ENCODE data around the gene ITGA3. TPM values are rescaled to one million over a fixed set of nuclear protein-coding genes. Genes with fewer than 3 reads are reported as not detected.
"Not testable (repeated sequence)": the region's sequence is repeated elsewhere in the genome, so short reads cannot be mapped to it uniquely, and the experiment has no call there.

ITGA3 gene
- total RNA-seq, 1 experiment from 2014 or later = 195 TPM

DNA sequence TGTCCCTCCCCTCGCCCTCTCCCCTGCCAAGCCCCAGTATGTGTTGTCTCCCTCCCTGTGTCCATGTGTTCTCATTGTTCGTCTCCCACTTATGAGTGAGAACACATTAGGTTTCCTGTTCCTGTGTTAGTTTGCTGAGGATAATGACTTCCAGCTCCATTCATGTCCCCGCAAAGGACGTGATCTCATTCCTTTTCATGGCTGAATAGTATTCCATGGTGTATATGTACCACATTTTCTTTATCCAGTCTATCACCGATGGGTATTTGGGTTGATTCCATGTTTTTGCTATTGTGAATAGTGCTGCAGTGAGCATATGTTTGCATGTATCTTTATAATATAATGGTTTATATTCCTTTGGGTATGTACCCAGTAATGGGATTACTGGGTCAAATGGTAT is 15.4 kb upstream of the ITGA3 start:
- H3K9me3 ChIP-seq (replicated peaks); DNase-seq (ENCODE audit: low read depth in 1 of 2, low spot score in 2 of 2); H3K27me3 ChIP-seq (replicated peaks); H3K27ac ChIP-seq; H3K36me3 ChIP-seq; H3K4me3 ChIP-seq: not testable (repeated sequence)
- peaks cover 45% of the 10 kb centered on the region for H3K4me1 ChIP-seq (replicated peaks)

DNA sequence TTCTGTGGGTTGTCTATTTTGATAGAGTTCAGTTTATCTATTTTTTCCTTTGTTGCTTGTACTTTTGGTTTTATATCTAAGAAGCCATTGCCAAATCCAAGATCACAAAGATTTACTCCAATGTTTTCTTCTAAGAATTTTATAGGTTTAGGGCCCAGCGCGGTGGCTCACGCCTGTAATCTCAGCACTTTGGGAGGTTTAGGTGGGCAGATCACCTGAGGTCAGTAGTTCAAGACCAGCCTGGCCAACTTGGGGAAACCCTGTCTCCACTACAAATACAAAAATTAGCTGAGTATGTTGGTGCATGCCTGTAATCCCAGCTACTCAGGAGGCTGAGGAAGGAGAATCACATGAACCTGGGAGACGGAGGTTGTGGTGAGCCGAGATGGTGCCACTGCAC is 13.7 kb upstream of the ITGA3 start:
- peaks cover 39% of the 10 kb centered on the region for H3K4me1 ChIP-seq (replicated peaks)
- H3K27me3 ChIP-seq (replicated peaks) = no peaks in the 10 kb centered on the region
- DNase-seq (ENCODE audit: low read depth in 1 of 2, low spot score in 2 of 2) = no peak
- H3K4me3 ChIP-seq = no peak overlapping the region
- no peaks in the 10 kb centered on the region for H3K9me3 ChIP-seq (replicated peaks)
- H3K36me3 ChIP-seq = no peaks in the 10 kb centered on the region
- H3K27ac ChIP-seq = no peak overlapping the region

GRCh38 chr17:50043290-50044148 is 12.4 kb upstream of the ITGA3 start:
- DNase-seq (ENCODE audit: low read depth in 1 of 2, low spot score in 2 of 2) = peak in 1 of 2 experiments; percentile 66
- no peaks in the 10 kb centered on the region for H3K27me3 ChIP-seq (replicated peaks)

GRCh38 chr17:50044483-50044882 is 11.4 kb upstream of the ITGA3 start:
- Histone ChIP-seq H3K27me3 (replicated peaks) (no peaks in the 10 kb centered on the region), H3K27ac (no peak overlapping the region), H3K36me3 (no peaks in the 10 kb centered on the region), H3K4me1 (replicated peaks) (peaks cover 48% of the 10 kb centered on the region), H3K9me3 (replicated peaks) (no peaks in the 10 kb centered on the region), H3K4me3 (no peak overlapping the region)
- no peak for DNase-seq (ENCODE audit: low read depth in 1 of 2, low spot score in 2 of 2)

More at GRCh38 chr17:50043290-50044148, 12.4 kb upstream of the ITGA3 start:
- peaks cover 39% of the 10 kb centered on the region for H3K4me1 ChIP-seq (replicated peaks)
- H3K4me3 ChIP-seq = no peak overlapping the region
- H3K36me3 ChIP-seq = no peaks in the 10 kb centered on the region
- H3K9me3 ChIP-seq (replicated peaks) = no peaks in the 10 kb centered on the region
- no peak overlapping the region for H3K27ac ChIP-seq

GRCh38 chr17:50045154-50045553 is 10.8 kb upstream of the ITGA3 start:
- no peaks in the 10 kb centered on the region for H3K9me3 ChIP-seq (replicated peaks)
- DNase-seq (ENCODE audit: low read depth in 1 of 2, low spot score in 2 of 2) = no peak
- H3K27ac ChIP-seq = no peak overlapping the region
- peaks cover 55% of the 10 kb centered on the region for H3K4me1 ChIP-seq (replicated peaks)
- no peak overlapping the region for H3K4me3 ChIP-seq
- H3K36me3 ChIP-seq = no peaks in the 10 kb centered on the region
- H3K27me3 ChIP-seq (replicated peaks) = no peaks in the 10 kb centered on the region

- H3K4me3 ChIP-seq = no peak overlapping the region
- no peaks in the 10 kb centered on the region for H3K9me3 ChIP-seq (replicated peaks)
- H3K27ac ChIP-seq = no peak overlapping the region
- H3K4me1 ChIP-seq (replicated peaks) = peaks cover 65% of the 10 kb centered on the region
- H3K27me3 ChIP-seq (replicated peaks) = no peaks in the 10 kb centered on the region
- DNase-seq (ENCODE audit: low read depth in 1 of 2, low spot score in 2 of 2) = no peak
- H3K36me3 ChIP-seq = no peaks in the 10 kb centered on the region
Observed at GRCh38 chr17:50046179-50046578, 9.7 kb upstream of the ITGA3 start.

DNA sequence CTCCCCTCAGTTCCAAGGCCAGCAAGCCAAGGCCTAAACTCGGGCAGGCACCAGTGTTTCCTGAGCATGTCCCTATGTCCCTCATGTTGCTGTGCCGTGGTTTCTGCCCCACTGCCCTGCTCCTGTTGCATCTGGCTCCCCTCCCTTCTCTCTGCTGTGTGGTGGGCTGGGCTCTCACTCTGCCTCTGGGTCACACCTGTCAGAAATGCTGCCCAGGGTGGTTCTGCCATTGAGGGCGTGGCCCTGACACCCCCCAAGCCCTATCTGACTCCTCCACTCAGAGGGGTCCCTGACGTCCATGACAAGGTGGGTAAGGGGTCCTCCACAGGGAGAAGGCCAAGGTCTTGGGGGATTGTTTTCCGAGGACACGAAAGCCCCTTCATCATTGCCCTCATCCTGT is 9.2 kb upstream of the ITGA3 start:
- Histone ChIP-seq H3K36me3 (no peaks in the 10 kb centered on the region), H3K4me1 (replicated peaks) (peaks cover 70% of the 10 kb centered on the region), H3K27me3 (replicated peaks) (no peaks in the 10 kb centered on the region), H3K27ac (peak overlapping the region; percentile 85), H3K9me3 (replicated peaks) (no peaks in the 10 kb centered on the region), H3K4me3 (no peak overlapping the region)
- DNase-seq (ENCODE audit: low read depth in 1 of 2, low spot score in 2 of 2) = no peak

- H3K4me1 ChIP-seq (replicated peaks) = peaks cover 74% of the 10 kb centered on the region
- no peaks in the 10 kb centered on the region for H3K9me3 ChIP-seq (replicated peaks)
- H3K36me3 ChIP-seq = no peaks in the 10 kb centered on the region
- no peak overlapping the region for H3K4me3 ChIP-seq
- no peaks in the 10 kb centered on the region for H3K27me3 ChIP-seq (replicated peaks)
- no peak for DNase-seq (ENCODE audit: low read depth in 1 of 2, low spot score in 2 of 2)
- H3K27ac ChIP-seq = peak overlapping the region; percentile 85
Observed at GRCh38 chr17:50047083-50047482, 8.8 kb upstream of the ITGA3 start.

GRCh38 chr17:50047488-50048126 is 8.3 kb upstream of the ITGA3 start:
- H3K9me3 ChIP-seq (replicated peaks) = no peaks in the 10 kb centered on the region
- H3K4me1 ChIP-seq (replicated peaks) = peaks cover 79% of the 10 kb centered on the region
- peak; percentile 93 to 96 for DNase-seq (ENCODE audit: low read depth in 1 of 2, low spot score in 2 of 2)
- H3K27ac ChIP-seq = peak overlapping the region; percentile 85
- no peaks in the 10 kb centered on the region for H3K27me3 ChIP-seq (replicated peaks)
- H3K36me3 ChIP-seq = no peaks in the 10 kb centered on the region
- no peak overlapping the region for H3K4me3 ChIP-seq

DNA sequence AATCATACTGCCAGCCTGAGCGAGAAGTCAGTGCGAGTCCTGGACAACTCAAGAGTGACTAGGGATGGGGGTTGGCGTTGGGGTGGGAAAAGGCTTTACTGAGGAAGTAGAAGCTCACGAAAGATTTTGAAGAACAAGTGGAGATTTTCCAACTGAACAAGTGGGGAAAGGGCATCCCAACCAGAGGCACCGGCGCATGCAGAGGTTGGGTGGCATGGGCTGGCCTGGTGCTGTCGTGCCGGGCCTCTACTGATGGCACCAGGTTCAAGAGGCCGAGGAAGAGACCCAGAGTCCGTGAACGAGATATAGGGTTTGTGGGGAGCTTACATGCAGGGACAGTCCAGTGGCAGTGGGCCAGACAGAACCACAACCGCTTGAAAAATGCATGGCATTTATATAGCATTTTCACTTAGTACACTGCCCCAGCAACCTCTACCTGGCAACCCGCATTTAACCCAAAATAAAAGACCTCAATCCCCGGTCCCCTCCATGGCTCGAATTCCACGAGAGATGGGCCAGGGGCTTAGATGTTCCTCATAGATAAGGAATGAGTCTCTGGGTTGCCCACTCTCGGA is 7.7 kb upstream of the ITGA3 start:
- no peaks in the 10 kb centered on the region for H3K9me3 ChIP-seq (replicated peaks)
- peaks cover 79% of the 10 kb centered on the region for H3K4me1 ChIP-seq (replicated peaks)
- peak overlapping the region; percentile 85 for H3K27ac ChIP-seq
- no peak overlapping the region for H3K4me3 ChIP-seq
- no peaks in the 10 kb centered on the region for H3K27me3 ChIP-seq (replicated peaks)
- DNase-seq (ENCODE audit: low read depth in 1 of 2, low spot score in 2 of 2) = peak in 1 of 2 experiments; percentile 48
- H3K36me3 ChIP-seq = no peaks in the 10 kb centered on the region

GRCh38 chr17:50048988-50049387 is 6.9 kb upstream of the ITGA3 start:
- Histone ChIP-seq H3K4me3 (no peak overlapping the region), H3K27me3 (replicated peaks) (no peaks in the 10 kb centered on the region), H3K4me1 (replicated peaks) (peaks cover 79% of the 10 kb centered on the region), H3K27ac (peak overlapping the region; percentile 85; the same call in 1 of the 2 replicates), H3K9me3 (replicated peaks) (no peaks in the 10 kb centered on the region), H3K36me3 (no peaks in the 10 kb centered on the region)
- DNase-seq (ENCODE audit: low read depth in 1 of 2, low spot score in 2 of 2) = no peak

GRCh38 chr17:50049636-50050035 is 6.3 kb upstream of the ITGA3 start:
- peak overlapping the region; percentile 65; the same call in 1 of the 2 replicates for H3K27ac ChIP-seq
- H3K4me1 ChIP-seq (replicated peaks) = peaks cover 85% of the 10 kb centered on the region
- no peaks in the 10 kb centered on the region for H3K9me3 ChIP-seq (replicated peaks)
- no peak overlapping the region for H3K4me3 ChIP-seq
- H3K27me3 ChIP-seq (replicated peaks) = no peaks in the 10 kb centered on the region
- H3K36me3 ChIP-seq = no peaks in the 10 kb centered on the region
- peak in 1 of 2 experiments; percentile 46 for DNase-seq (ENCODE audit: low read depth in 1 of 2, low spot score in 2 of 2)

DNA sequence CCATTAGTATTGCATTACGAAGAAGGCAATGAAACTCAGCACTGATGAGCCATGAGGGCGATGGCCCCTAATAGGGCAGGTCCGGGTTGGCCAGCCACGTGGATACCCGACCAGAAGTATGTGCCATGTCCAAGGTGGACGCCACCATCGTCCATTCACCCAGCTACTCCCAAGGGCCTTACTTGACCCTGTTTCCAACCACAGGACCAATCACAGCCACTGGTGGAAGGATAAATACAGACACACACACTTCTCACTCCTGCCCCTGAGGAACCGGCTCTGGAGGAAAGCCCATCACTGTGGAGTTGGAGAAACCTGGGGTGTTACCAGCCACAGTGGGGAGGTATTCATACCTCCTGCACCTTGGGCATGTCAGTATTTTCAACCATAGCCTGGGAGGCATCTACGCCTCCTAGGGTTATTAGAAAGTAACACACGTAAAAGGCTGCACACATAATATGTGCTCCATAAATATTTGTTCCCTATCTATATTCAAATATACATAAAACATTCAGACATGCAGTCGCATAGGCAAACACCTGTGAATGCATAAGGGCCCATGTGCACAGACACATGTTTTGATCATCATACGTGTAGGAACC is 5.4 kb upstream of the ITGA3 start:
- Histone ChIP-seq H3K4me3 (no peak overlapping the region), H3K9me3 (replicated peaks) (no peaks in the 10 kb centered on the region), H3K27me3 (replicated peaks) (no peaks in the 10 kb centered on the region), H3K36me3 (no peaks in the 10 kb centered on the region), H3K27ac (peak overlapping the region; percentile 65), H3K4me1 (replicated peaks) (peaks cover 94% of the 10 kb centered on the region)
- DNase-seq (ENCODE audit: low read depth in 1 of 2, low spot score in 2 of 2) = no peak
